GM18517 (cell line): Measurements from ENCODE around the gene C12orf57.
"Not testable (repeated sequence)": the region's sequence is repeated elsewhere in the genome, so short reads cannot be mapped to it uniquely, and the experiment has no call there.

Experiments used
- ATAC-seq: cut with Tn5 transposase; IDR thresholded peaks from one replicate; pipeline ENCODE4 v1.9.1; 2021; ENCODE audit warnings: mild to moderate bottlenecking, moderate library complexity; ENCODE audit not compliant: unreplicated experiment

C12orf57 gene, protein sequence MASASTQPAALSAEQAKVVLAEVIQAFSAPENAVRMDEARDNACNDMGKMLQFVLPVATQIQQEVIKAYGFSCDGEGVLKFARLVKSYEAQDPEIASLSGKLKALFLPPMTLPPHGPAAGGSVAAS

GRCh38 chr12:6943722-6944380 is at the start of gene C12orf57, which contains the start of gene RNU7-1:
Gene C12orf57, plus strand, starts transcription at chr12:6944022. Its CDS starts 100 bp downstream, at chr12:6944122.
Gene RNU7-1, plus strand, starts transcription at chr12:6943816.
- peak; percentile 50 for ATAC-seq

DNA sequence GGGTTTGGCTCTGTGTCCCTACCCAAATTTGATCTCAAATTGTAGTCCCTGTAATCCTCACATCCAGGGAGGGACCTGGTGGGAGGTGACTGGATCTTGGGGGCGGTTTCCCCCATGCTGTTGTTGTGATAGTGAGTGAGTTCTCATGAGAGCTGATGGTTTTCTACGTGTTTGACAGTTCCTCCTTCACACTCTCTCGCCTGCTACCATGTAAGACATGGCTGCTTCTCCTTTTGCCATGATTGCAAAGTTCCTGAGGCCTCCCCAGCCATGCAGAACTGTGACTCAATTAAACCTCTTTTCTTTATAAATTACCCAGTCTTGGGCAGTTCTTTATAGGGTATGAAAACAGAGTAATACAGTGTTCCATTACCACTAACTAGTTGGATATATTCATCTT is 49.5 kb upstream of the C12orf57 start:
- ATAC-seq = no peak

DNA sequence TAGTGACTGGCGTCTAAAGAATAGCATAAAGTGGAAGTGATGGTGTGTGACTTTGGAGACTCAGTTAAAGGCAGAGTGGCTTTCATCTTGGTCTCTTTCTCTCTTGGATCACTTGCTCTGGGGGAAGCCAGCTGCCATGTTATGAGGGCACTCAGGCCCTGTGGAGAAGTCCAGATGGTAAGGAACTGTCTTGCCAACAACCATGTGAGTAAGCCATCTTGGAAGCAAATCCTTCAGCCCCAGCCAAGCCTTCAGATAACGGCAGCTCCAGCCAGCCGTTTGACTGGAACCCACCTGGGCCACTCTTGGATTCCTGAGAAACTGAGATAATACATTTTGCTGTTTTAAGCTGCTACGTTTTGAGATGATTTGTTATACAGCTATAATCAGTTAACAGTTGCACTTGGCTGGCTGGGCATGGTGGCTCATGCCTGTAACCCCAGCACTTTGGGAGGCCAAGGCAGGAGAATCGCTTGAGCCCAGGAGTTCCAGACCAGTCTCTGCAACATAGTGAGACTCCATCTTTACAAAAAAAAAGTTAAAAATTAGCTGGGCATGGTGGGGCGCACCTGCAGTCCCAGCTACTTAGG is 46.9 kb upstream of the C12orf57 start:
- ATAC-seq = no peak

DNA sequence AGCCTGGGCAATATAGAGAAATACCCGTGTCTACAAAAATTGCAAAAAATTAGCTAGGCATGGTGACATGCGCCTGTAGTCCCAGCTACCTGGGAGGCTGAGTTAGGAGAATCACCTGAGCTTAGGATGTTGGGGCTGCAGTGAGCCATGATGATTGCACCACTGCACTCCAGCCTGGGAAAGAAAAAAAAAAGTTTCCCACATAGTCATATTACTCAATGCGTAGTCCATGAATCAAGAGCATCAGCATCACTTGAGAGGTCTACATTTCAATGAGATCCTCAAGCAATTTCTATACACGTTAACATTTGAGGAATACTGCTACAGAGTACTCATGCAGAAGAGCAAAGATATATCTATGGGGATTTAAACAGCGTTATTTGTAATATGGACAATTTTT is 44.4 kb upstream of the C12orf57 start:
- ATAC-seq = no peak

DNA sequence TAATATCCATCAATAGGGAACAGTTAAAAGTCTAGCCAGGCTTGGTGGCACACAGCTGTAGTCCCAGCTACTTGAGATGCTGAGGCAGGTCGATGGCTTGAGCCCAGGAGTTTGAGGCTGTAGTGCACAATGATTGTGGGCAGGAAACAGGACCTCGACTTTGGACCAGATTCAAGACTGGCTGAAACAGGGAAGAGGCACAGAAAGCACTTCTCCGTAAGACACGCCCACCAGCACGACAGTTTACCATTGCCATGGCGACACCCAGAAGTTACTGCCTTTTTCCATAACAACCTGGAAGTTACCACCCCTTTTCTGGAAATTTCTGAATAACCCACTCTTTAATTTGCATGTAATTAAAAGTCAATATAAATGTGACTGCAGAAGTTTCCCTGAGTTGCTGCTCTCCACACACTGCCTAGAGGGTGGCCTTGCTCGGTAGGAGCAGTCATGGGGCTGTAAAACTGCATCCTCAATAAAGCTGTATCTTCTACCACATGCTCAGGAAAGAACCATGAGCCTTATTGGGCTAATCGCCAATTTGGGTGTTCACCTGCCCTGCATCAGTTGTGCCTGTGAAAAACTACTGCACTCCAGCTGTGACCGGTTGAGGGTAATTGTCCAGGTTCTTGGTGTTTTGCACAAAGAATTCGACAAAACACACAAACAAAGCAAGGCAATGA is 43.8 kb upstream of the C12orf57 start:
- ATAC-seq = no peak

- ATAC-seq = no peak
These were observed 41.4 kb upstream of the C12orf57 start for GRCh38 chr12:6902448-6902847.

GRCh38 chr12:6903722-6904121 is 40.1 kb upstream of the C12orf57 start:
- no peak for ATAC-seq

DNA sequence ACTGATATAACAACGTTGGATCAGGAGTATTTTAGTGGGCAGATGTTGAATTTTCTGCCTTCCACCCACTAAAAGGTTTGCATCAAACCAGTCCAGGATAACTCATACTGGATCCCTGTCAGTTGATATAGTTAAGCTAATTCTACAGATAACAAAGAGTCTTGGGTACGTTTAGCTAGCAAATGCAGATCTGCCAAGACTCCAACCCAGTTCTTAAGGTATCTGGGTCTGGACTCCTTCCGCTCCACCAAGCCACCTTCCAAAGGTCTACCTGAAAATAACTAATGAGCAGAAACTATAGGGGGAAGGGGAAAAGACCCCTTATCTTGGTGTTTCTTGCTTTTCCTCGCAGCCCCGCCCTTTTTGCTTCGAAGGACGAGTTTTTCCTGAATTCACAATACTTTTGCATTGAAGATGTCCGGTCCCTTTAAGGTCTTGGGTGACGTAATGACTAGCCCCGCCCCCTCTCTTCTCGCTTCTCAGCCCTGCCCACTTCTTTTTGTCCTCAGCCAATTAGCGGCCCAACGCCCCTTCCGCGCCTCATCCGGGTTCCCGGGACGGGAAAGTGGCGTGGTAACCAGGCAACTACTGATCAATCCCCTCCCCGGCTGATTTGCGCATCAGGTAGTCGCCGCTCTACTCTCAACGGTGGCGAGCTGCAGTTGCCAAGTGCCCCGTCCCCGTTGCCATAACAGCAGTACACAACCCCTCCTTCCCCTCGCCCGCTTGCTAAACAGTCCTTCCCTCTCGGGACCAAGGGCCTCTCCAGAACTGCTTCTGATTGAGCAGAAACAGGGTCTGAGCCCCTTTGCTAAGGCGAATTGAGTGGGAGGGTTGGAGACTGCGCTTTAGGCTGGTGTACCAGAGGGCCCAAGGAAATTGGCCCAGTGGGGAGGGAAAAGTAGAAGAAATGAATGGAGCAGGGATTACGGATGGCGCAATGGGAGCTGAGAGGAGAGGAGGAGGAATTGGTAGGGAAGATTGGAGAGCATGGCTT is 39.2 kb upstream of the C12orf57 start, which contains the start of gene LRRC23:
Gene LRRC23 (plus strand): TSS at position 543 of the 997 bp plus-strand sequence. CDS start 812 bp downstream, outside the sequence.
- ATAC-seq = peak; percentile 89

DNA sequence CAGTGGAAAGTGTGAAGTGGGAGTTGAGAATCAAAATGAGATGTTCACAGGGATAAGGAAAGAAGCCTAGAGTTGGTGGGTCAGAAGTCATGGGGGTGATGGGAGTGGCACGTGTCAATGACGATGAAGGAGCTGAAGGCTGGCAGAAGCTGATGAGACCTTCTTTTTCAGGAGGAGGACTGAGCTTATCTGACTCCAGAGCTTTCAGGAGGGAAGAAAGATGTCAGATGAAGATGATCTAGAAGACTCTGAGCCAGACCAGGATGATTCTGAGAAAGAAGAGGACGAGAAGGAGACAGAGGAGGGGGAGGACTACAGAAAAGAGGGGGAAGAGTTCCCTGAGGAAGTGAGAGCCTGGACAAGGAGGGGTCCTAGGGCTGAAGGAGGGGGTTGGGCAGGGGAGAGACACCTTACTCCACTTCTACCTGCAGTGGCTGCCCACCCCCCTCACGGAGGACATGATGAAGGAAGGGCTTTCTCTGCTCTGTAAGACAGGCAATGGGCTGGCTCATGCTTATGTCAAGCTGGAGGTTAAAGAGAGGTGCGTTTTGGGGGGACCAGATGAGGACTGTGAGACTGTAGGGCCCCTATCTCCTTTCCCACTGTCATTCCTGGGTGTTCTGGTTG is 38.3 kb upstream of the C12orf57 start:
- ATAC-seq = no peak

- ATAC-seq = not testable (repeated sequence)
These were observed 35.7 kb upstream of the C12orf57 start for GRCh38 chr12:6908141-6908540.

DNA sequence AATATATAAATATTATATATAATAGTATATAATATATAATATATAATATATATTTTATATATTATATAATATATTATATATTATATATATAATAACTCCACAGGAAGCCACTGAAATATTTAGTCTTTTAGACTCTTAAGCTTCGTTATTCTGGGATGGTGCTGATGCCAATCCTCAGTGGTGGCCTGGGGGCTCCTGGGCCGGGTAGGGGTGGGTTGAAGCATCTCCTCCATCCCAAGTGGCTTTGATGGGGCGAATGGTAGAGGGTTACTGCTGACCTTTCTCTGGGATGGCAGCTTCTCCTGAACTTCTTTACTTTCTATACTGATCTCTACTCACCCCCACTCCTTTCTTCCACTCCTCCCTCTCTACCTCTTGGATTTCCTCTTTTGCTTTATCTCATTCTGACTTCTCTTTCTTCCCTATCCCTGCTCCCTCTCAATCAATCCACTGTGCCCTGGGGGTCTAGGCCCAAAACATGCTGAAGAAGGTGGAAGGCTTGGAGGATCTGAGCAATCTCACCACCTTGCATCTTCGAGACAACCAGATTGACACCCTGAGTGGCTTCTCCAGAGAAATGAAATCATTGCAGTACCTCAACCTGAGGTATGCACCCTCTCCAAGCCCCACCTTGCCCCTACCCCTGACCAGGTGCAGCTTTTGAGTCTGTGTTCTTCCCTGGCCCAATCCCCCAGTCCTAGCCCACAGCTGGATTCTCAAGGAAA is 34.2 kb upstream of the C12orf57 start:
- no peak for ATAC-seq

DNA sequence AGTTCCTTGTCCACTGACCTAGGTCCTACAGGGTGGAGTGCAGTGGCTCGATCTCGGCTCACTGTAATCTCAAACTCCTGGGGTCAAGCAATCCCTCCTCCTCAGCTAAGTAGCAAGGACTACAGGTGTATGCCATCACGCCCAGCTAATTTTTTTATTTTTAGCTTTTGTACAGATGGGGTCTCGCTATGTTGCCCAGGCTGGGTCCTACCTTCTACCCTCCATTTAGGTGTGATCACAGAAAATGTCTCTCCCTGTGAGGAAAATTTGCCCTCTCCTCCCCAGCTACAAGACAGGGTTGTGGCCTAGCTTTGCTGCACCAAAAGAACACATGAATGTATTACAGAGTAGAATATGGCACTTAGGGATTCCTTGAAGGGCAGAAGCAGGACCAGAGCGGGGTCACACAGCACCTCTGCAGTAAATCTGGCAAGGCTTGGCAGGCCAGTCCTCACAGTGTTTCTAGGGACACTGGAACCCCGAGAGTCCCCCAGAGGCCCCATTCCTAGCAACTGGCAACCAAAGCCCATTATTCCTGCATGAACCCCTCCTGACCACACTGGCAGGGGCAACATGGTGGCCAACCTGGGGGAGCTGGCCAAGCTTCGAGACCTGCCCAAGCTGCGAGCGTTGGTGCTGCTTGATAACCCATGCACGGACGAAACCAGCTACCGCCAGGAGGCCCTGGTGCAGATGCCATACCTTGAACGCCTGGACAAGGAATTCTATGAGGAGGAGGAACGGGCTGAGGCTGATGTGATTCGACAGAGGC is 31.5 kb upstream of the C12orf57 start:
- ATAC-seq = no peak

- ATAC-seq = peak; percentile 57
These were observed 29.4 kb upstream of the C12orf57 start, which contains the start of gene ENO2 for GRCh38 chr12:6914246-6914946. Gene ENO2, plus strand, starts transcription at chr12:6914580. Its CDS starts 1,253 bp downstream, at chr12:6915833.

- ATAC-seq = no peak
These were observed 28.7 kb upstream of the C12orf57 start for GRCh38 chr12:6914947-6915788.

GRCh38 chr12:6915789-6916285 is 28.0 kb upstream of the C12orf57 start:
- no peak for ATAC-seq

- no peak for ATAC-seq
These were observed 27.2 kb upstream of the C12orf57 start for GRCh38 chr12:6916426-6917200.
